DMS114 treated with DMSO at 0.1 percent for 48 hours (cell line): Measurements from ENCODE around the gene HMSD.

Source experiments
- DNase-seq: peaks from one replicate; lab custom pipeline; 2025; ENCODE audit not compliant: unreplicated experiment; lab: John Stamatoyannopoulos, UW

Gene HMSD

GRCh38 chr18:63953811-63954210, 4.7 kb downstream of the HMSD start:
- no peak for DNase-seq

GRCh38 chr18:63956755-63957154, 7.7 kb downstream of the HMSD start:
- DNase-seq = no peak

GRCh38 chr18:63960891-63961290, 11.8 kb downstream of the HMSD start:
- DNase-seq = no peak

GRCh38 chr18:63961435-63961980, 12.4 kb downstream of the HMSD start:
- no peak for DNase-seq

- no peak for DNase-seq
These were observed 13.0 kb downstream of the HMSD start for GRCh38 chr18:63962137-63962536.

GRCh38 chr18:63963615-63964256, 14.6 kb downstream of the HMSD start:
- peak; percentile 0 for DNase-seq

- no peak for DNase-seq
These were observed 15.8 kb downstream of the HMSD start for GRCh38 chr18:63964908-63965307.

- DNase-seq = no peak
These were observed 16.7 kb downstream of the HMSD start for GRCh38 chr18:63965716-63966330.

- peak; percentile 58 for DNase-seq
These were observed 21.1 kb downstream of the HMSD start, which contains the start of gene SERPINB8 for GRCh38 chr18:63969942-63970808. Gene SERPINB8, plus strand, starts transcription at chr18:63970081. Its CDS starts 8,228 bp downstream, at chr18:63978309.

- no peak for DNase-seq
These were observed 21.7 kb downstream of the HMSD start for GRCh38 chr18:63970809-63971205.

- no peak for DNase-seq
These were observed 22.4 kb downstream of the HMSD start for GRCh38 chr18:63971320-63972001.

- DNase-seq = no peak
These were observed 22.9 kb downstream of the HMSD start for GRCh38 chr18:63972002-63972376.

GRCh38 chr18:63974991-63975390, 25.9 kb downstream of the HMSD start:
- peak; percentile 1 for DNase-seq

GRCh38 chr18:63975628-63976027, 26.5 kb downstream of the HMSD start:
- DNase-seq = no peak

GRCh38 chr18:63977040-63977439, 27.9 kb downstream of the HMSD start:
- DNase-seq = no peak

GRCh38 chr18:63979409-63979920, 30.4 kb downstream of the HMSD start:
- DNase-seq = peak; percentile 46

- DNase-seq = no peak
These were observed 30.9 kb downstream of the HMSD start for GRCh38 chr18:63980027-63980426.

GRCh38 chr18:63980896-63981460, 31.9 kb downstream of the HMSD start:
- DNase-seq = no peak

- no peak for DNase-seq
These were observed 32.6 kb downstream of the HMSD start for GRCh38 chr18:63981719-63982118.

- no peak for DNase-seq
These were observed 33.3 kb downstream of the HMSD start for GRCh38 chr18:63982361-63982760.
